Parathyroid adenoma (tissue), 2 donors: ENCODE results near the gene ZNRF3.
A peak's percentile ranks its signal among the peaks of the same experiment; 100 is the strongest.

Experiments
- H2AFZ ChIP-seq: fragments of 300-600 bp; sonication (generic); one replicate; pipeline ENCODE4 v1.7.0; 2017; ENCODE audit warnings: antibody characterized with exemption, mild to moderate bottlenecking
- H3K27ac ChIP-seq: fragments of 300-600 bp; sonication (generic); one replicate; pipeline ENCODE4 v1.7.0; 2017
- H3K27me3 ChIP-seq: fragments of 300-600 bp; sonication (generic); one replicate; pipeline ENCODE4 v1.7.0; 2017; ENCODE audit warnings: low read length; ENCODE audit not compliant: control insufficient read depth, insufficient read depth
- H3K36me3 ChIP-seq: fragments of 300-600 bp; sonication (generic); one replicate; pipeline ENCODE4 v1.7.0; 2017; ENCODE audit warnings: low read length; ENCODE audit not compliant: control insufficient read depth, insufficient read depth
- H3K4me1 ChIP-seq: fragments of 300-600 bp; sonication (generic); one replicate; pipeline ENCODE4 v1.7.0; 2017; ENCODE audit warnings: control low read depth
- H3K4me2 ChIP-seq: fragments of 300-600 bp; sonication (generic); one replicate; pipeline ENCODE4 v1.7.0; 2017; ENCODE audit warnings: low read length
- H3K4me3 ChIP-seq: fragments of 300-600 bp; sonication (generic); one replicate; pipeline ENCODE4 v1.7.0; 2017; ENCODE audit warnings: low read depth, low read length
- H3K79me2 ChIP-seq: fragments of 300-600 bp; sonication (generic); one replicate; pipeline ENCODE4 v1.7.0; 2017; ENCODE audit warnings: control low read depth
- H3K9ac ChIP-seq: fragments of 300-600 bp; sonication (generic); one replicate; pipeline ENCODE4 v1.7.0; 2017; ENCODE audit warnings: mild to moderate bottlenecking
- H3K9me3 ChIP-seq: fragments of 300-600 bp; sonication (generic); one replicate; pipeline ENCODE4 v1.7.0; 2017; ENCODE audit warnings: low read length; ENCODE audit not compliant: control insufficient read depth
- CTCF ChIP-seq: fragments of 300-600 bp; sonication (generic); IDR thresholded peaks from one replicate; pipeline ENCODE4 v1.7.0; 2017; ENCODE audit warnings: antibody characterized with exemption, mild to moderate bottlenecking
- donor health status: primary hyperparathyroidism.

The ZNRF3 gene

DNA sequence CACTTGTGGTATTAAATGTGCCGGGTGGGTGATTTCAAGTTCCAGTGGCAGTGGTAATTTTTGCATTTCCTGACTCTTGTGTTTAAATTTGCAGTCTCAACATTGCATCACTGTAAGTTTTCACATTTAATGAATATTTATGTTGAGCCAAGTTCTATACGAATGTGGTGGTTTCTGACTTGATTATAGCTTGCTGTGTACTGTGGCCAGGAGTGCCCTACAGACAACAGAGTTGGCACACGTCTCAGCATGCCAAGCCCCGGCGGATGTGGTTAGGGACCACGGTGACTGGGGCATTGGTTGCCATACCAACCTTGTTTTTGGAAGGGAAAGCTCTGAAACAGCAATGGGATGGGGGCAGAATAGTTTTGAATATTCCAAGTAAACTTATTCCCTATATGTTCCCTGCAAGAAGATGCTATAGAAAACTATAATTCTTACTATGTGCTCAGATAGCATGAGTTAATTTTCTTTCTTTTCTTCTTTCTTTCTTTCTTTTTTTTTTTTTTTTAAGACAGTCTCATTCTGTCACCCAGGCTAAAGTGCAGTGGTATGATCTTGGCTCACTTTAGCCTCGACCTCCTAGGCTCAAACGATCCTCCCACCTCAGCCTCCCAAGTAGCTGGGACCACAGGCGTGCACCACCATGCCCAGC lies 16.0 kb downstream of the ZNRF3 start:
- Histone ChIP-seq H3K27ac (no peak overlapping the region), H2AFZ (no peak overlapping the region), H3K9ac (no peak overlapping the region), H3K36me3 (no peaks in the 10 kb centered on the region), H3K9me3 (no peaks in the 10 kb centered on the region), H3K4me3 (no peak overlapping the region), H3K27me3 (no peaks in the 10 kb centered on the region), H3K4me2 (no peak overlapping the region), H3K79me2 (no peaks in the 10 kb centered on the region), H3K4me1 (no peaks in the 10 kb centered on the region)
- TF ChIP-seq CTCF: no peak

DNA sequence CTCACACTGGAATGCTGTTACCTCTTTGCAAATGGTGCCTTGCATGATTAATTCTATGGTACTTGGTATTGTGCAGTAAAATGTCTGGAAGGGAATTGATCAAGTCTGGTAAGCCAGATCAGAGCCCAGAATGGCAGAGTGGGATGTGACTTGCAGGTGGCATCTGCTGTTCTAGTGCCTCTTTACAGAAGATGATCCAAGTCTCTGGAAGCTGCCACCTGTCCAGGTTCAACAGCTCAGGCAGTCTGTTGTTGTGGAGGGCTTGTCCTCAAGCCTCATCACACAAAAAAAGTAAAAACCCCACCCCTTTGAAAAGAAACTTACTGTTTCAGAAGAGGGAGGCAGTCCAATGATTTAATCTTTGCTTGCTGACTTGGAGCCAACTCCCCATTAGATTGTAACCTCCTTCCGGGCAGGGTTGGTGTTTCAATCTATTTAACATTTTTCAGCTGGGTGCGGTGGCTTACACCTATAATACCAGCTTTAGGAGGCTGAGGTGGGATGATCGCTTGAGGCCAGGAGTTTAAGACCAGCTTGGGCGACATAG lies 17.1 kb downstream of the ZNRF3 start:
- no peak overlapping the region for H2AFZ ChIP-seq
- no peaks in the 10 kb centered on the region for H3K9me3 ChIP-seq
- H3K79me2 ChIP-seq: no peaks in the 10 kb centered on the region
- no peaks in the 10 kb centered on the region for H3K4me1 ChIP-seq
- H3K36me3 ChIP-seq: no peaks in the 10 kb centered on the region
- no peak overlapping the region for H3K4me2 ChIP-seq
- no peak overlapping the region for H3K27ac ChIP-seq
- no peak for TF ChIP-seq CTCF
- H3K9ac ChIP-seq: no peak overlapping the region
- no peaks in the 10 kb centered on the region for H3K27me3 ChIP-seq
- no peak overlapping the region for H3K4me3 ChIP-seq

GRCh38 chr22:28902490-28902889 lies 19.1 kb downstream of the ZNRF3 start:
- no peak overlapping the region for H3K27ac ChIP-seq
- H3K27me3 ChIP-seq: no peaks in the 10 kb centered on the region
- H3K4me3 ChIP-seq: no peak overlapping the region
- no peaks in the 10 kb centered on the region for H3K4me1 ChIP-seq
- H3K4me2 ChIP-seq: no peak overlapping the region
- H3K9me3 ChIP-seq: no peaks in the 10 kb centered on the region
- TF ChIP-seq CTCF: no peak
- H3K36me3 ChIP-seq: no peaks in the 10 kb centered on the region
- H3K9ac ChIP-seq: no peak overlapping the region
- no peak overlapping the region for H2AFZ ChIP-seq
- H3K79me2 ChIP-seq: no peaks in the 10 kb centered on the region

- H2AFZ ChIP-seq: no peak overlapping the region
- no peaks in the 10 kb centered on the region for H3K9me3 ChIP-seq
- H3K4me3 ChIP-seq: no peak overlapping the region
- no peak overlapping the region for H3K9ac ChIP-seq
- no peaks in the 10 kb centered on the region for H3K79me2 ChIP-seq
- no peak for TF ChIP-seq CTCF
- no peaks in the 10 kb centered on the region for H3K4me1 ChIP-seq
- H3K36me3 ChIP-seq: no peaks in the 10 kb centered on the region
- H3K4me2 ChIP-seq: no peak overlapping the region
- no peak overlapping the region for H3K27ac ChIP-seq
- H3K27me3 ChIP-seq: no peaks in the 10 kb centered on the region
Observed at GRCh38 chr22:28903080-28903479, 19.7 kb downstream of the ZNRF3 start.

- Histone ChIP-seq H3K36me3 (no peaks in the 10 kb centered on the region), H3K4me2 (peak overlapping the region; percentile 26), H3K4me1 (no peaks in the 10 kb centered on the region), H3K4me3 (no peak overlapping the region), H3K9me3 (no peaks in the 10 kb centered on the region), H2AFZ (no peak overlapping the region), H3K79me2 (no peaks in the 10 kb centered on the region), H3K27ac (no peak overlapping the region), H3K9ac (no peak overlapping the region), H3K27me3 (no peaks in the 10 kb centered on the region)
- no peak for TF ChIP-seq CTCF
Observed at GRCh38 chr22:28903729-28904128, 20.4 kb downstream of the ZNRF3 start.
